ENCODE measurements around the gene KRTAP10-11.
"Not testable (repeated sequence)": the region's sequence is repeated elsewhere in the genome, so short reads cannot be mapped to it uniquely, and the experiment has no call there.

KRTAP10-11 gene

GRCh38 chr21:44640761-44641160, 5.5 kb upstream of the KRTAP10-11 start:
- no peak for DNase-seq

DNA sequence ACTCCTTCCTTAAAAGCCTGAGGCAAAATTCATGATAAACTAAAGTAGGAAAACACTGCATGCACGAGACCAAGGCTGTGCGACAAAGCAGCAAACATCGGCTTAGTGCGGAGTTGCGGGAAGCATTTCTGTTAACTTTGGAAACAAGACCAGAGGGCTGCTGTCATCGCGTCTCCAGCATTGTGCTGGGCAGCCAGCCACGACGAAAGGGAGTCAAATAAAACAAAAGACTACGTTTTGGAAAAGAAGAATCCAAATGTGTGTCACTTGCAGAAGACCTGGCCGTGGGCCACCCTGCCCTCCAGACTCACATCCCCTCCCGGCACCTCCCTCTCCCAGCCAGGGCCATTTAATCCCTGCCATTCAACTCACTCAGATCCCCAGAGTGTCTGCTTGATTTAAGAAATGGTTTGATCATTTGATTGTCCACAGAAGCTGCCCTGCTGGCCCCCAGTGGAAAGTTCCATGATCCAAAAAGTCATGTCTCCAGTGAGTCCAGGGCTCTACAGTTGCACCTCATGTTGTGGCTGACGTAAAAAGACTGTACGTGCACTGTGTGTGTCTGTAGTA, 2.4 kb upstream of the KRTAP10-11 start:
- DNase-seq, result no peak

- DNase-seq, result no peak
Observed at GRCh38 chr21:44644878-44645277, 1.3 kb upstream of the KRTAP10-11 start.

GRCh38 chr21:44647222-44647552, 973 bp downstream of the KRTAP10-11 start:
- no peak for DNase-seq

DNA sequence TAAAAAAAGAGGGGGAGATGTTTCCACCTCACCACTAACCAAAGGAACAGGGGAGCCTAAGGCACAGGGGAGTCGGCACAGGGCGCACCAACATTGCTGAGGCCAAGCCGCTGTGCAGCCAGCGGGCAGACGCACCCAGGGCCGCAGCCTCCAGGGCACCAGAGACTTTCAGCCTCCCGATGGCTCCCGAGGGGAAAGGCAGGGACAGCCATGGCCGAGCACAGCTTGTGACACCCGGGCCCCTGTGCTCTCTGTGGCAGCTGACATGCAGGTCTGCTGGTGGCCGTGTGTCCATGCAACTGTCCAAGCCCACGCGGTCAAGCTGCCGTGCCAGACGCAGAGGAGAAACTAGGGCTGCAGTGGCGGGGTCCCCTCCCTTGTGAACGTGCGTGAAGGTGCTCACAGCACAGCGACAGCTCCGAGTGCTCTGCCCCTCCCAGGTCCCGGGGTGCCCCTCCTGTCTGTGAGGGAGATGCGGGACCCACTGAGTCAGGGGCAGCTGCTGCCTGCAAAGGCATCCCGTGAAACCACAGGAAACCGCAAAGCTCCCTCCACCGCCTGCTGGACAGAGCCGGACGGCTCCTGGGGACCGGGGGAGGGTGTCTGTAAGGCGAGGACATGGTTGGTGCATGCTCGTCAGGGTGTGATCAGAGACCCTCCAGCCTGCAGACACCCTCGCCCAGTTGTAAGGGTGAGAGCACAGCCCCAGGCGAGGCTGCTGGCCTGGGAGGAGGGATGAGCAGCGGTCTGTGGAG, 2.5 kb downstream of the KRTAP10-11 start:
- no peak for DNase-seq

GRCh38 chr21:44649521-44650100, 3.4 kb downstream of the KRTAP10-11 start:
- no peak for DNase-seq

- DNase-seq, result no peak
Observed at GRCh38 chr21:44650265-44650972, 4.2 kb downstream of the KRTAP10-11 start.

- no peak for DNase-seq
Observed at GRCh38 chr21:44650973-44651675, 4.9 kb downstream of the KRTAP10-11 start.

DNA sequence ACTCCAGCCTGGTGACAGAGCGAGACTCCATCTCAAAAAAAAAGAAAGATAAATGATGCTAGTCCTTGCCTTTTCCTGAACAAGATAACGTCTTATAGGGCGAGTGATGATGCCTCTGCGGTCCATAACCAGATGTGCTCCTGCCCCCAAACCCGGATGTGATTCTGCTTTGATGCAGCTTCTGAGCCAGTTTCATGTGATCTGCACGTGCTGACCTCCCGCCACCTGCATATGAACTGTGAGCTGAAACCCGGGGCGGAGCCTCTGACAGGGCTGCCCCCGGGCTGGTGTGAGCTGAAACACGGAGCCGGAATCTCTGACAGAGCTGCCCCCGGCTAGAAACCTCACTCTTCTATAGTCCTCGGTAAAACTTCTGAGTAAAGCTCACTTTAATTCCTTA, 6.9 kb downstream of the KRTAP10-11 start:
- no peak for DNase-seq

DNA sequence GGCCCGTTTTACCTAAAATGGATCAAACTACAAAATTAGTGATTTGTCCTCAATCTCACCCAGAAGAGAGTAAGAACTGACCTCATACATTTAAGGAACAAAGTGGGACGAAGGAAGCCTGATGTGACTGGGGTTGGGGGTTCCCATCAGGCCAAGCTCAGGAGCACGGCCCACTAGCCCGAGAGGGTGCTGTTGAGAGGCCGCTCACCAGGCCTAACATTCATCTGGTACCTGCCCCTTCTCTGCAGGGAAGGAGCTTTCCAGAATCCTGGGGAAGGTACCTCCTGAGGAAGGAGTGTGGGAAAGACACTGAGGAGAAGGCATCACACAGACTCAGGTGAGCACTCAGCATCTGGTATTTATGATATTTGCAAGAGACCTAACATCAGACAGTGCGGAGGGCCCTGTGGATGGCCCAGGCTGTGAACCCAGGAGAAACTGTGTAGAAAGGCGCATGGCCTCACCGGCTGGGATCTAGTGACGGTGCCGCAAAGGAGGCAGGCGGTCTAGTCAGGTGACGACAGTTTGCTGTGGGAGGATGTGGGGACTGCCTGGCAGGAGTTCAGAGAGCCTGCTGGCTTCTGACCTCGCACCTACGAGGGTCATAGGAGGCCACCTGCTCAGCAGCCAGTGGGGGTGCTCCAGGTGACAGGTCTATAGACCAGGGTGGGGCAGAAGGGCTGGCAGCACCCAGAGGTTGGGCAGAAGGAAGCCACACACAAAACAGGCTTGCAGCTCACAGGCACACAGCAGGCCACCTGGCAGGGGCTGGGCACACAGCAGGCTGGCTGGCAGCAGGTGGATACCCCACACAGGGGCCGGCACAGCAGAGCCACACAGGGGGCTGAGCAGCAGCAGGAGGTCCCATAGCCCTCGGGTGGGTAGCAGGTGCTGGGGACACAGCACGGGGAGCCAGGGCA, 7.7 kb downstream of the KRTAP10-11 start:
- DNase-seq, result no peak

GRCh38 chr21:44654576-44655175, 8.5 kb downstream of the KRTAP10-11 start, which contains the start of gene KRTAP12-4:
TSS of gene KRTAP12-4 (minus strand) at chr21:44654659. CDS start at chr21:44654614, 45 bp downstream.
- DNase-seq, result no peak

GRCh38 chr21:44656868-44657267, 10.7 kb downstream of the KRTAP10-11 start:
- no peak for DNase-seq

DNA sequence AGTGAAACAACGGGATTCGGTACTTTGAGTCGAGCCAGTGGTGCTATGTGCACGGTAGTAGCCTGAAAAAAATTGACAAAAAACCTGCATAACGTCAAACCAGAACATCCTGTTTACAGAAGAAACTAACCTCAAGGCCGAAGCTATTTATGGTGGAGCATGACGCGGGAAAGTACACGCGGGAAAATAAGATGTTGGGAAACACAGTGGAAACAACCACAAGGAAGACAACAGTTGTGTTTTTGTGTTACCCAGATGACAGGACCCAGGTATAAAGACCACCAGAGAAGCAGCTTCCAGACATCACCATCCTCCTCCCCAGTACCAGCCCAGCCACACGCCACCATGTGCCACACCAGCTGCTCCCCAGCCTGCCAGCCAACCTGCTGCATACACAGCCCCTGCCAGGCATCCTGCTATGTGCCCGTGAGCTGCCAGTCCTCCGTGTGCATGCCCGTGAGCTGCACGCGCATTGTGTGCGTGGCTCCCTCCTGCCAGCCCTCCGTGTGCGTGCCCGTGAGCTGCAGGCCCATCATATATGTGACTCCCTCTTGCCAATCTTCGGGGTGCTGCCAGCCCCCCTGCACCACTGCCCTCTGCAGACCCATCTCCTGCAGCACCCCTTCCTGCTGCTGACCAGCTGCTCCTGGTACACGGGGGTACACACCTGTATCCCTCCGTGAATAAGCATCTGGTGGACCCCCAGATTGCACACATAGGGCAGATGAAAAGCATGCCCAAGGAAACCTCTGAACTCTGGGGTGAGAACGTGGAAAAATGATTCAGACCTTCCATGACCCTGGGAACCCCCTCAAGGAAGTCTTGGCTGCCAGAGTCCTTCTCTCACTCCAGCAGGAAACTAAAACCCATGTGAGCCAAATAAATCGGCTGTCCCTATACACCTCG, 11.7 kb downstream of the KRTAP10-11 start, which contains the start of gene KRTAP12-3:
Gene KRTAP12-3, plus strand, starts transcription at position 298 of the 906 bp plus-strand sequence. Its CDS starts 48 bp downstream, at position 346.
- no peak for DNase-seq

GRCh38 chr21:44658541-44658910, 12.3 kb downstream of the KRTAP10-11 start:
- no peak for DNase-seq

- no peak for DNase-seq
Observed at GRCh38 chr21:44658913-44659595, 12.8 kb downstream of the KRTAP10-11 start.

DNA sequence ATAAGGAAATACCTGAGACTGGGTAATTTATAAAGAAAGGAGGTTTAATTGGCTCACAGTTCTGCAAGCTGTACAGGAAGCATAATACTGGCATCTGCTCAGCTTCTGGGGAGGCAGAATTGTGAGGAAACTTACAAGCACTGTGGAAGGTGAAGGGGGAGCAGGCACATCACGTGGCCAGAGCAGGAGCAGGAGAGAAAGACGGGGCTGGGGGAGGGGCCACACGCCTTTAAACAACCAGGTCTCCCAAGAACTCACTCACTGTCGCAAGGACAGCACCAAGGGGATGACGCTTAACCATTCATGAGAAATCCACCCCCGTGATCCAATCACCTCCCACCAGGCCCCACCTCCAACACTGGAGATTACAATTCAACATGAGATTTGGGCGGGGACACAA, 15.4 kb downstream of the KRTAP10-11 start:
- DNase-seq, result not testable (repeated sequence)

DNA sequence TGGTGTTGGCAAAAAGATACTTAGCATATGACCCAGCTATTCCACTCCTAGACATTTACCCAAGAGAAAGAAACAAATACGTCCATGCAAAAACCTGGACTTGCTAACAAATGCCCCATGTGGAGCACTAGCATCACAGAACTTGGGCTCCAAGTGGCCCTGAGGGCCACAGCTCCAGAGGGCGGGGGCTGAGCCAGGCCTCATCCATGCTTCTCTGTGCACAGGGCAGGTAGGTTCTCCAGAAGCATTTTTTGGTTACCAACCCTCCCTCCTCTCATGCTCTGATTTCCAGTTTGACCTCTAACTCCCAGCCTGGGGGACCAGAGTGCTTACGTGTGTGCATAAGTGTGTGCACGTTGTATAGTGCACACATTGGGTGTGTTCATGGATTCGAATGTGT, 18.5 kb downstream of the KRTAP10-11 start:
- no peak for DNase-seq

- no peak for DNase-seq
Observed at GRCh38 chr21:44666401-44667320, 20.4 kb downstream of the KRTAP10-11 start, which contains the start of gene KRTAP12-2. TSS of gene KRTAP12-2 (minus strand) at chr21:44666927. CDS start at chr21:44666886, 41 bp downstream.

All from fibroblast of skin of abdomen (primary cell).